HG02610 (cell line): ENCODE measurements around the gene JCAD.
"Not testable (repeated sequence)": the region's sequence is repeated elsewhere in the genome, so short reads cannot be mapped to it uniquely, and the experiment has no call there.

Experiments
- ATAC-seq: cut with Tn5 transposase; IDR thresholded peaks from one replicate; pipeline ENCODE4 v1.9.1; 2021; ENCODE audit warnings: mild to moderate bottlenecking, moderate library complexity; ENCODE audit not compliant: unreplicated experiment

The JCAD gene

DNA sequence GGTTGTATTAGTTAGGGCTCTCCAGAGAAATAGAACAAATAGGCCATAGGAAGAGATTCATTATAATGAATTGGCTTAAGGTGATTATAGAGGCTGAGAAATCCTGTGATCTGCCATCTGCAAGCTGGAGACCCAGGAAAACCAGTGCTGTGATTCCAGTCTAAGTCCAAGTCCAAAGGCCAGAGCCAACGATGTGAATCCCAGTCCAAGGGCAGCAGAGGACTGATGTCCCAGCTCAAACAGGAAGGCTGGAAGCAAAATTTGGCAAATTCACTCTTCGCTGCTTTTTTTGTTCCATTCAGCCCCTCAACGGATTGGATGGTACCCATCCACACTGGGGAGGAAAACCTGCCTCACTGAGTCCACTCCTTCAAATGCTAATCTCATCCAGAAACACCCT lies 68.0 kb downstream of the JCAD start:
- no peak for ATAC-seq

DNA sequence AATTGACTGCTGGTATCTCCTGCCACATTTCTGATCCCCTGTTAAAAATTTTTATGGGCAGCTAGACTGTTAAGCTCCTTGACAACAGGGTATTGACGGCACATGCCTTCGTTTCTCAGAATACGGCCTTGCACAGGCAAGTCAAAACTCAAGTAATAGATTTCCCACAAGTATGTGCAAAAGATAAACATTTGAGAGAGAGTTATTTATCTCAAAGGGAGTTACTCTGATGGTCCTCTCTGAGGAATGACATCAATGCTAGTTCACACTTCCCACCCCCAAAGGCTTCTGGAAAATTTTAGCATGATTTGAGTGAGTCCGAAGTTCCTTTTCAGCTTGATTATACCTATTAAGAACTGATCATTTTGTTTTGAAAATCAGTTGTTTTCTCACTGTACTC lies 71.9 kb downstream of the JCAD start:
- no peak for ATAC-seq

DNA sequence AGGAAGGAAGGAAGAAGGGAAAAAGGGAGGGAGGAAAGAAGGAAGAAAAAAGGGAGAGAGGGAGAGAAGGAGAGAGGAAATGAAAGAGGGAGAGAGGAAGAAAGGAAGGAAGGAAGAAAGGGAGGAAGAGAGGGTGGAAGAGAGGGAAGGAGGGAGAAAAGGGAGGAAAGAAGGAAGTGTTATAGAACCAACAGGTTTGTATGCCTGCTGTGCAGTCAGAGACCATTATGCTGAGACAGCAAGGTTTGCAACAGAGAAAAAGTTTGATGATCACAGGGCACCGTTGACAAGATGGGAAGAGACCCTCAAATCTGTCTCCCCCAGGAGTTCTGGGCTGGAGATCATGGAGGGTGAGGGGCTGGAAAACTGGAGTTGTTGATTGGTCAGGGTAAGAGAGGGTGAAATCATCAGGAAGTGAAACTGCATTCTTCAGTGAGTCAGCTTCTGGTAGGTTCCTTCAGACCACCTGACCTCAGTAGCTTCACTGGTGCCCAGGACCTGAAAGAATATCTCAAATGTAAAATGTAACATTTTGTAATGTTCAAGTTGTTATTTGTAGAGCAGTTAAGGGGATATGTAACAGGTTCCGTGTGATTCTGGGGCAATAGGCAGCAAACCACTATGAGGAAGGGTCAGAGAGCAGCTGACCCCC lies 76.3 kb downstream of the JCAD start:
- ATAC-seq = no peak

DNA sequence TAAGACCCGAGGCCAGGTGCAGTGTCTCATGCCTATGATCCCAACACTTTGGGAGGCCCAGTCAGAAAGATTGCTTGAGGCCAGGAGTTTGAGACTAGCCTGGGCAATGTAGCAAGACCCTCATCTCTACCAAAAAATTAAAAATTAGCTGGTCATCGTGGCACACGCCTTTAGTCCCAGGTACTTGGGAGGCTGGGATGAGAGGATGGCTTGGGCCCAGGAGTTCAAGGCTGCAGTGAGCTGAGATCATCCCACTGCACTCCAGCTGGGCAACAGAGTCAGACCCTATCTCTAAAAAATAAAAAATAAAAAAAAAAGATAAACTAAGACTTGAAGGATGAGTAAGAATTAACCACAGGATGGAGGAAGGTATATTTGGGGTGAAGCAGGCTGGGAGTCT lies 77.9 kb downstream of the JCAD start:
- ATAC-seq = no peak

DNA sequence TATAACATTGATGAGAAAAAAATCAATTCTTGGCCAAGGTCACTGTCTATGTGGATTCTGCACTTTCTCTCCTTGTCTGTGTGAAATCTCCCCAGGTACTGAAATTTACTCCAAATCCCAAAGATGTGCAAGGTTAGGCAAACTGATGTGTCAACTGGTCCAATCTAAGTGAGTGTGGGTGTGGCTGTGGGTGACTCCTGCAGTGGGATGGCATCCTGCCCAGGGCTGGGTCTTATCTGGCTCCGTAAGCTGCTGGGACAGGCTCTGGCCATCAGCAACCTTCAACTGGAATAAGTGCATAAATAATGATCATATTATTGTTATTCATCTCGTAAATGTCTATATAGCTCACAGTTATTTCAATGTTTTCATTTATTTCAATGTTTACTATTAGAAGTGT lies 79.3 kb downstream of the JCAD start:
- no peak for ATAC-seq

DNA sequence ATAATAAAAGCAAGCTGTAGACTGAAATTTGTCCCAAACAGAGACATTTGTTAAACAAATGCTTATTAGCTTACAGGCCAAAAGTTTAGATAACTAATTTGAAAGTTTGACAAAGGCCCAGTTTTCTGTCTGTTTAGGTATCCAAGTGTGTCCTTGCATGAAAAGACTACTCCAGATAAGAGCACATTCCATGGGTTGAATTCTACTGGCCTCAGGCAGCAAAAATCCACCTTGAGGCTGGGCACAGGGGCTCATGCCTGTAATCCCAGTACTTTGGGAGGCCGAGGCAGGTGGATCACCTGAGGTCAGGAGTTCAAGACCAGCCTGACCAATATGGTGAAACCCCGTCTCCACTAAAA lies 80.0 kb downstream of the JCAD start:
- not testable (repeated sequence) for ATAC-seq

DNA sequence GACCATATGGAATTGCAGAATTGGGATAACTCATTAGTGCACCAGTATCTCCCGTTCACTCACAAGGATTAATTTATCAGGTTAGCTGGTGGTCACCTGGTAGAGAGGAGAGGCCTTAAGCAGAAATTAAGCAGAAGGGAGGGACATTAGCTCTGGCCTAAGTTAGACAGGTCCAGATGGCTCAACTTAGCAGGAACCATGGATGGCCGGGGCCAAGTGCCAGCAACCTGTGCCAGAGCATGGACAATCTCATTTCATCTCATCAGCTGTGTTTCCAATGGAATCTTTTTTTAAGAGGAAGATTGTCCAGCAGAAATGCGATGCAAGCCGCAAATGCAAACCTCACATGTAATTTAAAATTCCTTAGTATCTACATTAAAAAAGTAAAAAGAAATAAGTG lies 82.2 kb downstream of the JCAD start:
- no peak for ATAC-seq

DNA sequence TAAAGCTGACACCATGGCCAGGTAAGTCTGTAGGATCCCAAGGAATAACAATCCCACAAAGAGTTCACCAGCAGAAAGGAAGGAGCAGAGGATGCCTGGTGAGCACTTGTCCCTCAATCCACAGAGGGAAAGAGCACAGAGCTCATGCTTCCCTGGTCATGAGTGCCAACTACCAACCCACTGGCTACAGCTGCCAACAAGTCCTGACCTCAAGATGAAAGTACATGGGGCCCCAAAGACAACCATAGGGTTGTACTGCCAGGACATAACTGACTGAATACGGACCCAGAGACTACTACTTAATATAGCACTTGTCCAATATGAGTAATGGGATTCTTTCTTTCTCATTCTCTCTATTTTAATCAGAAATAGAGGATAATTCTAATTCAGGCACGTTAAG lies 83.3 kb downstream of the JCAD start:
- ATAC-seq = no peak

DNA sequence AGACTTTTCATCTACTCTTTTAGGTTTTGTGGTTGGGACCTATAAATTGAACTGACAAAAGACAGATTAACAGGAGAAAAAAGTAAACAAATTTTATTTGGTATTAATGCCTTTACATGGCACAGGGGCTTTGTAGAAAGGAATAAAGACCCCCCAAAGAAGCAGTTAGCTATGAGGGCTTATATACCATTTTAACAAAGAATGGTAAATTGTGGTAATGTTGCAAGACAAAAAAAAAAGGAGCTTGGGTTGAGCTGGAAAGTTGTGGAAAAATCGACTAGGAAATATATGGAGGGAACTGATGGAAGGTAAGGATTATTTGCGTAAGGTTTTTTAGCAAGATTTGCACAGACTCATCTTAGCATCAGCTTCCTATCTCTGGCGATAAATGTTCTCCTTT lies 84.6 kb downstream of the JCAD start:
- ATAC-seq = no peak

DNA sequence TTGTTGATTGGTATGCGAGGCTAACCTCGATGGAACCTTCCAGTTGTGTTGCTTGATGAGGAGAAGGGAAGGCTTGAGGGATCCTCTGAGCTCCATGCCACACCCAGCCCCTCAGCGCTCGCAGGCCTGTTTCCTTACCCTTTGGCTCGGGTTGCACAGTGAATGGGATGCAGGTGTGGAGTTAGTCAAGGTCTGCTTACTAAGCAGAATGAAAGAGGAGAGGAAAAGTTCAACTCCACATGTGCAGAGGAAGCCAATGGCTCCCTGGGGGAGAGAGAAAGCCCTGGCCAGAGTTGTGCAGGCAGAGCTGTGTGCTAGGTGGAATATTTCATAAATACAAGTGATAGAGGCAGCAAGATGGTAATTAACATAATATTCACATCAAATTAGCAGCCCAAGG lies 85.5 kb downstream of the JCAD start:
- ATAC-seq = no peak

DNA sequence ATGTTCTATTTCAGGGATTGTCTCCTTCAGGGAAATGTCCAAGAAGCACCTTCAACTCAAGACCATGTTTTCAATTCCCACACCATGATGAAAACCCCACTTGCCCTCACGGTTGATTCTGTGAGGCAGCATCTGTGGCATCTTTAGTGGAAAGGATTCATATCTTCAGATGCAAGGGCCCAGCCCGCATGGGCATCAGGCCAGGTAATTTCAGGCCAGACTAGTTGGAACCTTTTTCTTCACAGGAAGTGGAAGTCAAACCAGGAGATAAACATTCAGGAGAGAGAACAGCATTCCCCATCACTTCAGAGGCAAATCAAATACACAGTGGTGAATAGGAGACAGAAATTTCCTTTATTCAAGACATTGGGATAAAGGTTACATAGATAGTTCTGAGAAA lies 88.8 kb downstream of the JCAD start:
- ATAC-seq = no peak

DNA sequence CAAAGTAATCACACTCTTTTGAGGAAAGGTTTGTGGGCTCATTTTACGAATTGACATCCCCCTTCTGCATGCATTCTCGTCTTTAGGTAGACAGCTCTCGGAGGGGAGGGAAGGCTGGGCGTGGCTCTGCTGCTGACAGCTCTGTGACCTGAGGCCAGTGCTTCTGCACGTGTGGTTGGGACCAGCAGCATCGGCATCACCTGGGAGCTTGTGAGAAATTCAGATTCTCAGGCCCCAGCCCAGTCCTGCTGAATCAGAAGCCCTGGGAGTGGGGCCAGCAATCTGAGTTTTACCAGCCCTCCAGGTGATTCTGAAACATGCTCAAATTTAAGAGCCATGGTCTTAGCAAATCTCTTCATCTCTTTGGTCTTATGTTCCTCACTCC lies 89.4 kb downstream of the JCAD start:
- no peak for ATAC-seq

DNA sequence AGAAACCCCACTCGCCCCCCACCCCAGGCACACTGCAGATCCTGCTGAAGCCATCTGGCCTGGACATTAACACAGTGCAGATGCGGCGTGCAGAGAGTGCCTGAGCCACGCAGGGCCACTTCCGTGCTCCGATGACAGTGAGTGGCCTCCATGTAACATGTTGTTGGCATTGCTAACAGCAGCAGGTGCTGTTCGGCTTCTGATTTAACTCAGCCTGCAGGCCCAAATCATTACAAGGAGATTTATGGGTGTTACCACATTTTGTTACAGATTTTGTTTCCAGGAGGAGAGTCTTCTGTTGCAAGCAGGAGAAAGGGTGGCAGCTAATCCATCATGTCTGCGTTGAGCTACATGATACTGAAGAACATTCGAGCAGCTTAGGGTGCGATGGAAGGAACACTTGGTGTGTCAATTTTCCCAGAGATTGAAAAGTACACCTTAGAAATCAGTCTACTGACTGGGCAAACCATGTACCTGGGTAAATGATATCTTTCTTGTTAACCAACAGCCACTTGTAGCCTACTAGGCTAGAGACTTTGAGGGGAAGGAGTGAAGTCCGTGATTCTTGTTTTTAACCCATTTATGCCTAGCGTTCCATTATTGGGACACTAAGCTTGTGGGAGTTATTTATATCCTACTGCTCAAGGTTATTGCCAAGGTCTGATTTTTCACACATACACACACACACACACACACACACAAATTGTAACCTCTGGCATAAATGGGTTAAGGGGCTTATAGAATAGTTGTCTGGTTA lies 90.0 kb downstream of the JCAD start:
- ATAC-seq = no peak

DNA sequence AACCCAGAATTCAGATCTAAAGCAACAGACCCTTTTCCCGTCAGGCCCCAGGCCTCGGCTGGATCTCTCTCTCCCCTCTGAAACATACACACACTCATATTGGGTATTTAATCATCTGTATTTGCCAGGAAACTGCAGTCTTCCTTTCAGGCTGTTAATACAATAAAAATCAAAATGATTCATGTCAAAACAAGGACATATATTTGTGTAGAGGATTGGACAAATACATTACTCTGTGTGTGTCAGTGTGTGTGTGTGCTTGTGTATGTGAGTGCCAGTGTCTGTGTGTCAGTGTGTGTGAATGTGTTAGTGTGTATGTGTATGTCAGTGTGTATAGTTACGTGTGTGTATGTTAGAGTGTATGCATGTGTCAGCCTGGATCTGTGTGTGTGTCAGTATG lies 90.8 kb downstream of the JCAD start:
- no peak for ATAC-seq

DNA sequence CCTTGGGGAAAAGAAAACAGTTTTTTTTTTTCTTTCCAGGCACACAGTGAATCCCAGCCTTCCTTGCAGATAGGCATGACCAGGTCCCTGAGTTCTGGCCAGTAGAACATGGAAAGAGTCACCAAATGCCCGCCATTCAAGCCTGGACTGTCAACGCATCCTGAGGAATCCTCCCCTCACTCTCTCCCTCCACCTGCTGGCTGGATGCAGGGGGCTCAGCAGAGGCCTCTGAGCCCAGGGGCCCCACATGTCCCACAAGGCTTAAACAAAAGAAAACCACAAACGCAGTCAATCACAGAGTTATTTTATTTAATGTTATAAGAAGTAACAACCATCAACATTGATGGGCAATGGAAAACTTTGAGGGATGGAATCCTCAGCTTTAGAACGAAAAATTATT lies 93.1 kb downstream of the JCAD start:
- ATAC-seq = no peak
